Activated naive CD4-positive, alpha-beta T cell treated with anti-CD3 and anti-CD28 coated beads for 36 hours (primary cell): Measurements from ENCODE around the gene LY6G5B. TPM values are rescaled to one million over a fixed set of nuclear protein-coding genes. Genes with fewer than 3 reads are reported as not detected.

Source experiments
- CTCF ChIA-PET: fragments of 350-600 bp; sonication (Branson Sonifier 250); formaldehyde crosslinking; loops from one replicate; lab custom pipeline; 2021; ENCODE audit warnings: antibody characterized with exemption; lab: Charles Lee
- DNase-seq: peaks from one replicate; pipeline ENCODE4 v3.0.0-alpha.2; 2020
- H3K27ac Mint-ChIP-seq: one replicate; pipeline ENCODE4 v1.8.0; 2021; ENCODE audit warnings: mild to moderate bottlenecking, mixed read lengths
- H3K27me3 Mint-ChIP-seq: one replicate; pipeline ENCODE4 v1.8.0; 2021; ENCODE audit warnings: low read depth, mixed read lengths
- H3K36me3 Mint-ChIP-seq: one replicate; pipeline ENCODE4 v1.8.0; 2021; ENCODE audit warnings: low read depth, mixed read lengths
- H3K4me1 Mint-ChIP-seq: one replicate; pipeline ENCODE4 v1.8.0; 2021; ENCODE audit warnings: low read depth, mixed read lengths
- H3K4me3 Mint-ChIP-seq: one replicate; pipeline ENCODE4 v1.8.0; 2021; ENCODE audit warnings: mild to moderate bottlenecking, moderate library complexity, mixed read lengths
- H3K9me3 Mint-ChIP-seq: one replicate; pipeline ENCODE4 v1.8.0; 2021; ENCODE audit warnings: mixed read lengths
- intact Hi-C: fragments of 100-400 bp; cut with micrococcal nuclease; formaldehyde crosslinking; loops from one replicate; pipeline ENCODE4 v1.15.1; 2023
- total RNA-seq, 2 experiments: library from RNA; stranded (reverse); gene quantifications; one replicate each; pipeline ENCODE4 v1.2.3, GENCODE V29; 2021

LY6G5B gene
- total RNA-seq, 2 experiments from 2014 or later = 6.4 to 6.5 TPM

- H3K36me3 Mint-ChIP-seq = peaks cover 50% of the 10 kb centered on the region
- peak overlapping the region; percentile 91 for H3K4me3 Mint-ChIP-seq
- CTCF ChIA-PET = interaction anchor here (0.6 kb wide), 1 partner anchor 131 kb away, joined by 3 read pairs; no protein-coding TSS in a partner anchor
- H3K27ac Mint-ChIP-seq = peak overlapping the region; percentile 94
- DNase-seq = peak; percentile 59
- H3K4me1 Mint-ChIP-seq = peaks cover 71% of the 10 kb centered on the region
- H3K27me3 Mint-ChIP-seq = no peaks in the 10 kb centered on the region
- no peaks in the 10 kb centered on the region for H3K9me3 Mint-ChIP-seq
- intact Hi-C loops = loop anchor here (1.0 to 10.0 kb wide), 3 partner anchors 8 to 1185 kb away; partner anchors contain the start of genes BAG6, MICA and PSMB8
Measured at GRCh38 chr6:31659649-31660380, 10.0 kb upstream of the LY6G5B start.

DNA sequence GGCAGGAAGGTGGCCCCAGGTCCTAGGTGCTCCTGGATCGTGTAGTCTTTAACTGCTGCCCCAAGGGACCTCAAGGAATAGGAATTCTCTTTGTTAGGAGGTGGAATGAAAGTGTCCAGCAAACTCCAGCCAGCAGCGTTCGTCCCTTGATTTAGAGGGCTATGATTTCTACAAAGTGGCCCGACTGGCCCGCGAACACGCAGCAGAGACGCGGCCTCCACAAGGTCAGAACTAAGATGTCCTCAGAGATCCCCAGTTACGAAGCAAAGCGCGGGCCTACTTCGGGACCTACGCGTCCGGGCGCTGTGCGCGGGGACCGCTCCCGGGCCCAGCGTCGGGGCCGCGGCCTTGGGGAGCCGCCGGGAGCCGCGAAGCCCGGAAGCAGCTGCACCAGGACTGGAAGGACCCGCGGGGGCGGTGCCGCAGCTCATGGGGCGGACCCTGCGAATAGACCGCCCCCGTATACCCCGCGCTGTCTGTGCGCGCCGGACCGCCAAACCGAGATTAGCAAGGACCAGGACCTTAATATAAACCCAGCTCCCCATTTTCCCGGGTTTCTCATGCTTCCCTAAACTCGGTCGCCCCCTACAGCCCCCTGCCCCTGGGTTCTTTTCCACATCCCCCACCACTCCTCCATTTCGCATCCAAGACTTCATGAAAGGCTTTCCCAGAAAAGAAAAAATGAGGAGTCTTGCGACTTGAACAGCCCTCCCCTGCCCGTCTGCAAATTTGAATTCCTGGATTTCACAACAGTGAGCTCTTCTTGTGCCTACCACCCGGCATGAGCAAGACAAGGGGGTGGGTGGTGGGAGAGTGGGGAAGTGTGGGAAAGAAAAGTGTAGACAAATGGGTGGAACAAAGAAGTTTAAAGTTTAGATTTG is 9.2 kb upstream of the LY6G5B start, which contains the start of gene C6orf47:
Gene C6orf47 (minus strand): TSS at position 398 of the 881 bp plus-strand sequence. CDS start 831 bp downstream, outside the sequence.
- peak within 1 kb of the TSS; percentile 94 for H3K27ac Mint-ChIP-seq
- no peaks in the 10 kb centered on the region for H3K27me3 Mint-ChIP-seq
- peaks cover 71% of the 10 kb centered on the region for H3K4me1 Mint-ChIP-seq
- CTCF ChIA-PET = interaction anchor here (0.7 to 1.7 kb wide), 4 partner anchors 30 to 220 kb away, joined by 3 read pairs; no protein-coding TSS in a partner anchor
- no peaks in the 10 kb centered on the region for H3K9me3 Mint-ChIP-seq
- peak; percentile 72 for DNase-seq
- intact Hi-C loops = loop anchor here (1.0 to 10.0 kb wide), 3 partner anchors 8 to 1184 kb away; partner anchors contain the start of genes BAG6, MICA and PSMB8
- peaks cover 52% of the 10 kb centered on the region for H3K36me3 Mint-ChIP-seq
- H3K4me3 Mint-ChIP-seq = peak within 1 kb of the TSS; percentile 91

DNA sequence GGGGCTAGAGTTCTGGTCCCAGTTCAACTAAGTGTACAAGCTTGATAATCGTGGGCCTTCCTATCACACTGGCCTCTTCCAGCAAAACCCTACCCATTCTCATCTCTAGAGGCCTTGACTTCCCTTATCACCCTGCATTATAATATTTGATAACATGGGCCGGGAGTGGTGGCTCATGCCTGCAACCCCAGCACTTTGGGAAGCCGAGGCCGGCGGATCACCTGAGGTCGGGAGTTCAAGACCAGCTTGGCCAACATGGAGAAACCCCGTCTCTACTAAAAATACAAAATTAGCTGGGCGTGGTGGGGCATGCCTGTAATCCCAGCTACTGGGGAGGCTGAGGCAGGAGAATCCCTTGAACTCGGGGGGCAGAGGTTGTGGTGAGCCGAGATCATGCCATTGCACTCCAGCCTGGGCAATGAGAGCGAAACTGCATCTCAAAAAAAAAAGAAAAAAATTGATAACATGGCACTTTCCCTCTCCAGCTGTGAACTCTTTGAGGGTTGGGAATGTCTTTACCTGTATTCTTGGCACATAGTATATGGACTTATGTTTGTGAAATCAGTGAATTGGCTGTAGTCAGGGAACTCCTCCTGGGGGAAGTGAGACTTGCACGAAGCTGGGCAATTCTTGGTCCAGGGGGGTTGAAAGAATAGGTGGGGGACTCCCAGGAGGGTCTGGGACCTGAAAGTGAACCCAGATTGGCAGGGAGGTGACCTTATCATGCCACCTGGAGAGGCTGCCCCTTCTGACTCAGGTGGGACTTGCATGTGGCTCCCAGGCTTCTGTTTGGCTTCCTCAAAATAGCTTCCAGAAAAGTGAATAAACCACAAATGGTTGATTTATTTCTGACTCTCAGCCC is 8.3 kb upstream of the LY6G5B start:
- intact Hi-C loops = loop anchor here (5.0 to 10.0 kb wide), 2 partner anchors 259 to 1183 kb away; partner anchors contain the start of genes MICA and PSMB8
- peaks cover 56% of the 10 kb centered on the region for H3K36me3 Mint-ChIP-seq
- no peaks in the 10 kb centered on the region for H3K27me3 Mint-ChIP-seq
- H3K4me3 Mint-ChIP-seq = peak overlapping the region; percentile 91
- H3K4me1 Mint-ChIP-seq = peaks cover 70% of the 10 kb centered on the region
- no peak for DNase-seq
- peak overlapping the region; percentile 86 for H3K27ac Mint-ChIP-seq
- CTCF ChIA-PET = interaction anchor here (1.0 to 1.7 kb wide), 4 partner anchors 29 to 291 kb away, joined by 3 read pairs; no protein-coding TSS in a partner anchor
- H3K9me3 Mint-ChIP-seq = no peaks in the 10 kb centered on the region

GRCh38 chr6:31662124-31662723 is 7.6 kb upstream of the LY6G5B start:
- no peak for DNase-seq
- Mint-ChIP-seq H3K4me1 (peaks cover 76% of the 10 kb centered on the region), H3K4me3 (peak overlapping the region; percentile 40), H3K9me3 (no peaks in the 10 kb centered on the region), H3K36me3 (peaks cover 60% of the 10 kb centered on the region), H3K27me3 (no peaks in the 10 kb centered on the region), H3K27ac (peak overlapping the region; percentile 82)
- CTCF ChIA-PET = interaction anchor here (1.5 to 1.7 kb wide), 2 partner anchors 111 to 290 kb away, joined by 3 read pairs; no protein-coding TSS in a partner anchor
- intact Hi-C loops = loop anchor here (5.0 to 10.0 kb wide), 2 partner anchors 260 to 1183 kb away; partner anchors contain the start of genes MICA and PSMB8

GRCh38 chr6:31663126-31663960 is 6.4 kb upstream of the LY6G5B start:
- Mint-ChIP-seq H3K4me3 (peak overlapping the region; percentile 95), H3K27me3 (no peaks in the 10 kb centered on the region), H3K4me1 (peaks cover 76% of the 10 kb centered on the region), H3K27ac (peak overlapping the region; percentile 97), H3K36me3 (peaks cover 65% of the 10 kb centered on the region), H3K9me3 (no peaks in the 10 kb centered on the region)
- CTCF ChIA-PET = interaction anchor here (1.0 to 1.5 kb wide), 3 partner anchors 10 to 289 kb away, joined by 3 to 4 read pairs (median 4); partner anchors contain the start of gene BAG6
- DNase-seq = no peak
- intact Hi-C loops = loop anchor here (5.0 to 10.0 kb wide), 2 partner anchors 261 to 1181 kb away; partner anchors contain the start of genes MICA and PSMB8

GRCh38 chr6:31663961-31664789 is 5.6 kb upstream of the LY6G5B start:
- DNase-seq = peak; percentile 32
- no peaks in the 10 kb centered on the region for H3K9me3 Mint-ChIP-seq

GRCh38 chr6:31664790-31665500 is 4.8 kb upstream of the LY6G5B start, which contains the start of gene GPANK1:
Gene GPANK1 (minus strand): TSS chr6:31664997. CDS start chr6:31664478, 519 bp downstream.
- intact Hi-C loops = loop anchor here (1.0 to 10.0 kb wide), 14 partner anchors 13 to 1180 kb away; partner anchors contain the start of genes ABHD16A, ATP6V1G2, BAG6 and HSPA1B
- no peaks in the 10 kb centered on the region for H3K9me3 Mint-ChIP-seq
- peaks cover 65% of the 10 kb centered on the region for H3K4me1 Mint-ChIP-seq

More at GRCh38 chr6:31663961-31664789, 5.6 kb upstream of the LY6G5B start:
- CTCF ChIA-PET = interaction anchor here (0.6 to 1.2 kb wide), 5 partner anchors 11 to 199 kb away, joined by 3 to 4 read pairs (median 3); partner anchors contain the start of gene BAG6
- peak overlapping the region; percentile 97 for H3K27ac Mint-ChIP-seq
- peak overlapping the region; percentile 95 for H3K4me3 Mint-ChIP-seq
- peaks cover 73% of the 10 kb centered on the region for H3K4me1 Mint-ChIP-seq
- no peaks in the 10 kb centered on the region for H3K27me3 Mint-ChIP-seq
- H3K36me3 Mint-ChIP-seq = peaks cover 71% of the 10 kb centered on the region
- intact Hi-C loops = loop anchor here (2.0 to 10.0 kb wide), 5 partner anchors 149 to 1181 kb away; partner anchors contain the start of genes HSPA1B, MICA, PSMB8 and RNF5

DNA sequence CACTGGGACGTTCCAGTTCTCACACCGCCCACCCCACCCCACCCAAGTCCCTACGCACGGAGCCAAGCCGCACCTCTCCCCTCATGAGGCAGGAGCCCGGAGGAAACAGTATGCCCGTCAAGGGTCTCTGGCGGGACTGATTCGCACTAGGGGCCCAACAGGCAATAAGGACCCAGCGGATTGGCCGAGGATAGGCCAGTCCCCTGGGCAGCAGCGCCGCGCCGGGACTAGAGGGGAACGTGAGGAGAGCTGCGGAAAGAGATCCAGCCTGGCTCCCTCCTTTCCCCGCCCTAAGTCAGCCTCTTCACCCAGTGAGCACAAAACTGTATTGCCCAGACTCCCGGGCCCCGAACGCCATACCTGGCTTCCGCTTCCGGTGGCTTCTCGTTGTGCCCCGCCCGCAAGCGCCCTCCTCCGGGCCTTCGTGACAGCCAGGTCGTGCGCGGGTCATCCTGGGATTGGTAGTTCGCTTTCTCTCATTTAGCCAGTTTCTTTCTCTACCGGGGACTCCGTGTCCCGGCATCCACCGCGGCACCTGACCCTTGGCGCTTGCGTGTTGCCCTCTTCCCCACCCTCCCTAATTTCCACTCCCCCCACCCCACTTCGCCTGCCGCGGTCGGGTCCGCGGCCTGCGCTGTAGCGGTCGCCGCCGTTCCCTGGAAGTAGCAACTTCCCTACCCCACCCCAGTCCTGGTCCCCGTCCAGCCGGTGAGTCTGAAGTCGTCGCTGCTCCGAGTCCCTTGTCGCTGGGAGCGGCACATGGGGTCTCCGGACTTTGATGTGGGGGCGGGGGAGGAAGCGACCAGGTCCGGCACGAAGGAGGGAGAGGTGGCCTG is 4.1 kb upstream of the LY6G5B start, which contains the start of gene CSNK2B:
Gene CSNK2B (plus strand): TSS at position 580 of the 836 bp plus-strand sequence. CDS start 752 bp downstream, outside the sequence.
- H3K4me1 Mint-ChIP-seq = peaks cover 62% of the 10 kb centered on the region
- H3K4me3 Mint-ChIP-seq = peak within 1 kb of the TSS; percentile 95
- CTCF ChIA-PET = interaction anchor here (0.9 to 1.2 kb wide), 3 partner anchors 104 to 197 kb away, joined by 3 read pairs; no protein-coding TSS in a partner anchor
- peaks cover 68% of the 10 kb centered on the region for H3K36me3 Mint-ChIP-seq
- no peaks in the 10 kb centered on the region for H3K9me3 Mint-ChIP-seq
- DNase-seq = peak; percentile 99
- peak within 1 kb of the TSS; percentile 97 for H3K27ac Mint-ChIP-seq
- intact Hi-C loops = loop anchor here (1.0 to 10.0 kb wide), 13 partner anchors 13 to 1179 kb away; partner anchors contain the start of genes ABHD16A, ATP6V1G2, BAG6 and HSPA1B
- H3K27me3 Mint-ChIP-seq = no peaks in the 10 kb centered on the region

More at GRCh38 chr6:31664790-31665500, 4.8 kb upstream of the LY6G5B start, which contains the start of gene GPANK1:
- Mint-ChIP-seq H3K36me3 (peaks cover 71% of the 10 kb centered on the region), H3K4me3 (peak within 1 kb of the TSS; percentile 95), H3K27ac (peak within 1 kb of the TSS; percentile 97), H3K27me3 (no peaks in the 10 kb centered on the region)
- peak; percentile 95 for DNase-seq
- CTCF ChIA-PET = interaction anchor here (0.6 to 1.2 kb wide), 4 partner anchors 11 to 198 kb away, joined by 3 read pairs; no protein-coding TSS in a partner anchor
